Stomach (tissue), 9 donors: ENCODE measurements around the gene TTLL12. TPM values are rescaled to one million over a fixed set of nuclear protein-coding genes. Genes with fewer than 3 reads are reported as not detected.

ENCODE experiments used
- DNase-seq, 2 donors: peaks; one replicate each; pipeline versions ENCODE4 v3.0.0 to v3.0.0-alpha.2; 2013 to 2019
- H3K27ac ChIP-seq, 5 donors: fragments of 200-600 bp in 4 of 5; sonication (generic) in 4 of 5; one replicate each; pipeline ENCODE4 v1.5.1; 2013 to 2019; ENCODE audit warnings: mild to moderate bottlenecking in 1 of 5, moderate library complexity in 1 of 5
- H3K27me3 ChIP-seq, 3 donors: fragments of 200-600 bp; sonication (generic); one replicate each; pipeline ENCODE4 v1.5.1; 2017 to 2019; ENCODE audit warnings: mixed run types in 1 of 3
- H3K36me3 ChIP-seq, 4 donors: fragments of 200-600 bp; sonication (generic); 1 replicate in 3 of 4; 2 replicates in 1 of 4; pipeline ENCODE4 v1.5.1; 2016 to 2019
- H3K4me1 ChIP-seq, 4 donors: fragments of 200-600 bp; sonication (generic); one replicate each; pipeline ENCODE4 v1.5.1; 2016 to 2019
- H3K4me3 ChIP-seq, 4 donors: fragments of 200-600 bp; sonication (generic) in 3 of 4; one replicate each; pipeline ENCODE4 v1.5.1; 2016 to 2019; ENCODE audit warnings: mild to moderate bottlenecking in 1 of 4
- H3K9me3 ChIP-seq, 4 donors: fragments of 200-600 bp; sonication (generic); one replicate each; pipeline ENCODE4 v1.5.1; 2016 to 2019
- CTCF ChIP-seq, 7 experiments: fragments of 450-650 bp in 4 of 7; fragments of 200-600 bp in 3 of 7; sonication (generic) in 3 of 7; IDR thresholded peaks; one replicate each; pipeline ENCODE4 v1.5.1; 2016 to 2019; ENCODE audit warnings: antibody characterized with exemption in 7 of 7, control low read depth in 2 of 7, mild to moderate bottlenecking in 1 of 7
- EP300 ChIP-seq: sonication (generic); formaldehyde crosslinking; IDR thresholded peaks from one replicate; pipeline ENCODE4 v1.6.1; 2017; ENCODE audit warnings: antibody characterized with exemption
- POLR2A ChIP-seq, 4 donors: fragments of 450-650 bp; IDR thresholded peaks; one replicate each; pipeline ENCODE4 v1.6.1; 2016; ENCODE audit warnings: antibody characterized with exemption in 4 of 4, control low read depth in 2 of 4, mild to moderate bottlenecking in 1 of 4, moderate library complexity in 1 of 4
- POLR2AphosphoS5 ChIP-seq, 3 donors: sonication (generic); formaldehyde crosslinking; IDR thresholded peaks; one replicate each; pipeline ENCODE4 v1.6.1; 2016; ENCODE audit warnings: antibody characterized with exemption in 3 of 3
- WGBS, 5 donors: extraction: QIAGEN DNeasy Blood & Tissue Kit in 3 of 5; methylation state at CpG; one replicate each; pipeline versions ENCODE4 v1.1.5 to v1.1.7; 2013 to 2018; 5-methylcytosine and 5-hydroxymethylcytosine counted together
- intact Hi-C: fragments of 100-400 bp; cut with DNase I; formaldehyde crosslinking; loops from one replicate; pipeline ENCODE4 v1.15.1; 2023; ENCODE audit warnings: low total_unique reads
- polyA plus RNA-seq, 3 donors: library from polyadenylated mRNA; stranded (reverse); fragments of 200-250 nt; gene quantifications; one replicate each; pipeline ENCODE4 v1.2.3, GENCODE V29; 2013
- total RNA-seq, 5 donors: library from RNA; depleted of rRNA; stranded (reverse); fragments of >200 nt; gene quantifications; one replicate each; pipeline versions ENCODE4 v1.1.0 to v1.2.3, GENCODE V29; 2014 to 2016
- donor health status: healthy with polysubstance abuse.
- donor health status: Bipolar disorder and iron deficiency.
- donor health status: healthy.

The TTLL12 gene
- total and polyA plus RNA-seq, 8 donors: 4.1 to 64.3 (median 30.1) TPM

- H3K9me3 ChIP-seq: no peaks in the 10 kb centered on the region
- H3K27ac ChIP-seq: peak overlapping the region; percentile 12 to 76 (median 63)
- peak overlapping the region in 1 of 4 donors; percentile 16 for H3K4me3 ChIP-seq
- peaks cover 32 to 79% (median 64%) of the 10 kb centered on the region in 4 donors for H3K4me1 ChIP-seq
- peaks cover 0 to 21% (median 0%) of the 10 kb centered on the region in 3 donors for H3K27me3 ChIP-seq
- no peak for TF ChIP-seq EP300
- TF ChIP-seq POLR2AphosphoS5 (IDR thresholded peaks at IDR 0.05): no peak
- TF ChIP-seq POLR2A (IDR thresholded peaks at IDR 0.05): no peak
- TF ChIP-seq CTCF (IDR thresholded peaks at IDR 0.05): no peak
- no peaks in the 10 kb centered on the region for H3K36me3 ChIP-seq
- peak in 1 of 2 donors; percentile 32 for DNase-seq
- 36 to 48% (median 47%) methylated on average over 7 of the region's 7 CpGs for WGBS, 5 donors
- intact Hi-C loops: no loop called here
Observed at GRCh38 chr22:43118953-43119458, 67.9 kb downstream of the TTLL12 start.

DNA sequence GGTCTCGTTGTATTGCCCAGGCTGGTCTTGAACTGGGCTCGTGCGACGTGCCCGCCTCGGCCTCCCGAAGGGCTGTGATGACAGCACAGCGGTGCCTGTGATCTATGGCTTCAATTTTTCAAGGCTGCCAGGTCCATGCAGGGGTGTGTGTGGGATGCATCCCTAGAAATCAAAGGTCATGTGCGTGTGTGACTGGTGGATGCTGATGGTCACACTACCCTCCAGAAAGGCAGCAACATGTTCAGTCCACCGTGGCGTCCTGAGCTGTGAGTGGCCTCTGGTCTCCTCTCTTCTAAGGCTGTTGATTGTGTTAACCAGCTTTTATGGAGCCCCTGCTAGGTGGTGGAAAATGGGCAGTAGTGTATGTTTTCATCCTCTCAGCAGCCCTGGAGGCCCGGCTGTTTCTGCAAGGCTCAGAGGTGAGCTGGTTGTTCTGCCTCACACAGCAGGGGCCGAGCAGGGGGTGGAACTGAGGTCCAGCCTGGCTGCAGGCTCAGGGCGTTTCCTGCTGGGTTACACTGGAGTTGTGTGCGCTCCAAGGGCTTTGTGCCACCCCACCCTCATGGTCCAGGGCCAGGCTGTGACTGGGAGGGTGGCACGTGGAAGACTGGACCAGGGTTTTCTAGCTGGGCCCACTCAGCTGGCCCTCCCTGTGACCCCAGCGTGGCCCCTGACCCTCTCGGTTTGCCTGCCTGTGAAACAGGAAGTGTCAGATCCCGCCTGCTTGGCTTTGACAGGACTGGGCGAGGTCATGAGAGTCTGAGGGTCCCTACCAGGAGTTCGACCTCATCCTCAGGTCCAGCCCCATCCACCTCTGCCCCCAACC lies 68.7 kb downstream of the TTLL12 start:
- peak overlapping the region in 1 of 4 donors; percentile 16 for H3K4me3 ChIP-seq
- peaks cover 0 to 28% (median 0%) of the 10 kb centered on the region in 3 donors for H3K27me3 ChIP-seq
- H3K27ac ChIP-seq: peak overlapping the region; percentile 39 to 76 (median 63)
- DNase-seq: peak; percentile 72 to 77
- TF ChIP-seq EP300 (no peak), POLR2AphosphoS5 (IDR thresholded peaks at IDR 0.05) (peak in 1 of 3 donors; percentile 46)
- no peaks in the 10 kb centered on the region for H3K36me3 ChIP-seq
- intact Hi-C loops: no loop called here
- H3K9me3 ChIP-seq: no peaks in the 10 kb centered on the region
- 49 to 72% (median 59%) methylated on average over 17 to 21 of the region's 21 CpGs for WGBS, 5 donors
- peaks cover 37 to 85% (median 68%) of the 10 kb centered on the region in 4 donors for H3K4me1 ChIP-seq

GRCh38 chr22:43116932-43117331 lies 70.0 kb downstream of the TTLL12 start:
- no peak for DNase-seq
- peaks cover 0 to 41% (median 0%) of the 10 kb centered on the region in 3 donors for H3K27me3 ChIP-seq
- WGBS, 5 donors: 80 to 93% (median 91%) methylated on average over 7 of the region's 7 CpGs
- peaks cover 37 to 84% (median 71%) of the 10 kb centered on the region in 4 donors for H3K4me1 ChIP-seq
- H3K36me3 ChIP-seq: no peaks in the 10 kb centered on the region
- H3K9me3 ChIP-seq: no peaks in the 10 kb centered on the region
- TF ChIP-seq POLR2A (IDR thresholded peaks at IDR 0.05) (no peak), CTCF (IDR thresholded peaks at IDR 0.05) (no peak), POLR2AphosphoS5 (IDR thresholded peaks at IDR 0.05) (no peak), EP300 (no peak)
- H3K27ac ChIP-seq: no peak overlapping the region
- intact Hi-C loops: no loop called here
- no peak overlapping the region for H3K4me3 ChIP-seq

Other genes with a start within 250 kb of the TTLL12 start
- gene PACSIN2, start 172.0 kb downstream of the TTLL12 start, total RNA-seq: 100 to 1,000 TPM in 2 of 5 donors, 10 to 100 TPM in 3; 69.8 to 154 (median 87.9) TPM
- 10 to 100 TPM; 24.9 to 44.0 (median 34.7) TPM for gene PACSIN2, start 172.0 kb downstream of the TTLL12 start, polyA plus RNA-seq
- 10 to 100 TPM in 1 of 5 donors, 1 to 10 TPM in 2, not detected in 2; 3.3 to 16.3 (median 6.5) TPM for gene TTLL1, start 97.7 kb downstream of the TTLL12 start, total RNA-seq
- gene TTLL1, start 97.7 kb downstream of the TTLL12 start, polyA plus RNA-seq: 1 to 10 TPM; 3.8 to 5.8 (median 3.8) TPM
- gene BIK, start 76.4 kb downstream of the TTLL12 start, total RNA-seq: 10 to 100 TPM in 2 of 5 donors, 1 to 10 TPM in 1, not detected in 2; 2.3 to 29.2 (median 13.5) TPM
- gene BIK, start 76.4 kb downstream of the TTLL12 start, polyA plus RNA-seq: 10 to 100 TPM; 12.8 to 25.5 (median 19.7) TPM
- gene MCAT, start 43.7 kb downstream of the TTLL12 start, total RNA-seq: 100 to 1,000 TPM in 1 of 5 donors, 10 to 100 TPM in 3, not detected in 1; 11.7 to 197 (median 23.6) TPM
- 10 to 100 TPM; 17.0 to 24.6 (median 17.8) TPM for gene MCAT, start 43.7 kb downstream of the TTLL12 start, polyA plus RNA-seq
- 100 to 1,000 TPM; 198 to 421 (median 397) TPM for gene TSPO, start 35.6 kb downstream of the TTLL12 start, total RNA-seq
- 100 to 1,000 TPM; 323 to 489 (median 362) TPM for gene TSPO, start 35.6 kb downstream of the TTLL12 start, polyA plus RNA-seq
- gene SCUBE1, start 156.2 kb upstream of the TTLL12 start, total RNA-seq: 1 to 10 TPM; 1.2 to 8.0 (median 2.3) TPM
- 1 to 10 TPM in 1 of 3 donors, under 1 TPM in 2; 0.31 to 3.0 (median 0.62) TPM for gene SCUBE1, start 156.2 kb upstream of the TTLL12 start, polyA plus RNA-seq
- gene MPPED1, start 224.9 kb upstream of the TTLL12 start, total RNA-seq: 1 to 10 TPM in 1 of 5 donors, not detected in 4; 1.5 TPM
- under 1 TPM; 0.19 to 0.61 (median 0.33) TPM for gene MPPED1, start 224.9 kb upstream of the TTLL12 start, polyA plus RNA-seq